ENCODE results near the gene OBP2B.

The OBP2B gene

GRCh38 chr9:133168432-133168831 is 40.6 kb downstream of the OBP2B start:
- no peak overlapping the region for H3K4me3 ChIP-seq
- H3K36me3 ChIP-seq (ENCODE audit: insufficient read depth, low read length), result no peaks in the 10 kb centered on the region
- H3K9me3 ChIP-seq (ENCODE audit: low read depth, low read length), result no peaks in the 10 kb centered on the region
- TF ChIP-seq FOXP2 (optimal IDR thresholded peaks at IDR 0.05; ENCODE audit: control extremely low read depth, extremely low read length, insufficient read depth) (no peak), POLR2AphosphoS5 (IDR thresholded peaks at IDR 0.05; ENCODE audit: borderline replicate concordance, low read depth, low read length) (no peak), EZH2 (IDR thresholded peaks at IDR 0.05) (no peak)
- no peak overlapping the region for H3K9ac ChIP-seq (ENCODE audit: insufficient read length)
- DNase-seq (ENCODE audit: low read depth, low spot score), result no peak
- H3K27ac ChIP-seq, result no peak overlapping the region

- DNase-seq (ENCODE audit: low read depth, low spot score), result no peak
- Histone ChIP-seq H3K4me3 (no peak overlapping the region), H3K27ac (no peak overlapping the region), H3K9me3 (ENCODE audit: low read depth, low read length) (no peaks in the 10 kb centered on the region), H3K9ac (ENCODE audit: insufficient read length) (no peak overlapping the region), H3K36me3 (ENCODE audit: insufficient read depth, low read length) (no peaks in the 10 kb centered on the region)
- TF ChIP-seq FOXP2 (optimal IDR thresholded peaks at IDR 0.05; ENCODE audit: control extremely low read depth, extremely low read length, insufficient read depth) (no peak), EZH2 (IDR thresholded peaks at IDR 0.05) (no peak), POLR2AphosphoS5 (IDR thresholded peaks at IDR 0.05; ENCODE audit: borderline replicate concordance, low read depth, low read length) (no peak)
Measured at GRCh38 chr9:133167769-133168168, 41.3 kb downstream of the OBP2B start.

GRCh38 chr9:133167096-133167730 is 41.8 kb downstream of the OBP2B start:
- no peak for DNase-seq (ENCODE audit: low read depth, low spot score)
- TF ChIP-seq POLR2AphosphoS5 (IDR thresholded peaks at IDR 0.05; ENCODE audit: borderline replicate concordance, low read depth, low read length) (no peak), FOXP2 (optimal IDR thresholded peaks at IDR 0.05; ENCODE audit: control extremely low read depth, extremely low read length, insufficient read depth) (no peak), EZH2 (IDR thresholded peaks at IDR 0.05) (no peak)
- H3K27ac ChIP-seq, result no peak overlapping the region
- no peaks in the 10 kb centered on the region for H3K36me3 ChIP-seq (ENCODE audit: insufficient read depth, low read length)
- no peak overlapping the region for H3K4me3 ChIP-seq
- H3K9ac ChIP-seq (ENCODE audit: insufficient read length), result no peak overlapping the region
- H3K9me3 ChIP-seq (ENCODE audit: low read depth, low read length), result no peaks in the 10 kb centered on the region

- H3K36me3 ChIP-seq (ENCODE audit: insufficient read depth, low read length), result no peaks in the 10 kb centered on the region
- no peak for DNase-seq (ENCODE audit: low read depth, low spot score)
- TF ChIP-seq POLR2AphosphoS5 (IDR thresholded peaks at IDR 0.05; ENCODE audit: borderline replicate concordance, low read depth, low read length) (no peak), EZH2 (IDR thresholded peaks at IDR 0.05) (no peak), FOXP2 (optimal IDR thresholded peaks at IDR 0.05; ENCODE audit: control extremely low read depth, extremely low read length, insufficient read depth) (no peak)
- H3K9ac ChIP-seq (ENCODE audit: insufficient read length), result no peak overlapping the region
- no peak overlapping the region for H3K4me3 ChIP-seq
- H3K9me3 ChIP-seq (ENCODE audit: low read depth, low read length), result no peaks in the 10 kb centered on the region
- H3K27ac ChIP-seq, result no peak overlapping the region
Measured at GRCh38 chr9:133166392-133166791, 42.7 kb downstream of the OBP2B start.

- TF ChIP-seq POLR2AphosphoS5 (IDR thresholded peaks at IDR 0.05; ENCODE audit: borderline replicate concordance, low read depth, low read length) (no peak), EZH2 (IDR thresholded peaks at IDR 0.05) (no peak), FOXP2 (optimal IDR thresholded peaks at IDR 0.05; ENCODE audit: control extremely low read depth, extremely low read length, insufficient read depth) (no peak)
- Histone ChIP-seq H3K36me3 (ENCODE audit: insufficient read depth, low read length) (no peaks in the 10 kb centered on the region), H3K9me3 (ENCODE audit: low read depth, low read length) (no peaks in the 10 kb centered on the region), H3K4me3 (no peak overlapping the region), H3K27ac (no peak overlapping the region), H3K9ac (ENCODE audit: insufficient read length) (no peak overlapping the region)
- DNase-seq (ENCODE audit: low read depth, low spot score), result no peak
Measured at GRCh38 chr9:133165452-133165730, 43.7 kb downstream of the OBP2B start.

GRCh38 chr9:133164191-133164590 is 44.9 kb downstream of the OBP2B start:
- Histone ChIP-seq H3K36me3 (ENCODE audit: insufficient read depth, low read length) (no peaks in the 10 kb centered on the region), H3K9me3 (ENCODE audit: low read depth, low read length) (no peaks in the 10 kb centered on the region), H3K9ac (ENCODE audit: insufficient read length) (no peak overlapping the region), H3K27ac (no peak overlapping the region), H3K4me3 (peak overlapping the region; percentile 76)
- TF ChIP-seq POLR2AphosphoS5 (IDR thresholded peaks at IDR 0.05; ENCODE audit: borderline replicate concordance, low read depth, low read length) (no peak), EZH2 (IDR thresholded peaks at IDR 0.05) (no peak), FOXP2 (optimal IDR thresholded peaks at IDR 0.05; ENCODE audit: control extremely low read depth, extremely low read length, insufficient read depth) (no peak)
- no peak for DNase-seq (ENCODE audit: low read depth, low spot score)

GRCh38 chr9:133163504-133164172 is 45.4 kb downstream of the OBP2B start, which contains the start of gene GBGT1:
Gene GBGT1, minus strand, starts transcription at chr9:133163914. Its CDS starts 1,502 bp downstream, at chr9:133162412.
- peak within 1 kb of the TSS; percentile 76 for H3K4me3 ChIP-seq
- H3K27ac ChIP-seq, result no peak within 1 kb of the TSS
- no peaks in the 10 kb centered on the region for H3K9me3 ChIP-seq (ENCODE audit: low read depth, low read length)
- no peak for TF ChIP-seq EZH2 (IDR thresholded peaks at IDR 0.05)
- no peak for TF ChIP-seq FOXP2 (optimal IDR thresholded peaks at IDR 0.05; ENCODE audit: control extremely low read depth, extremely low read length, insufficient read depth)
- TF ChIP-seq POLR2AphosphoS5 (IDR thresholded peaks at IDR 0.05; ENCODE audit: borderline replicate concordance, low read depth, low read length), result no peak
- no peak for DNase-seq (ENCODE audit: low read depth, low spot score)
- no peaks in the 10 kb centered on the region for H3K36me3 ChIP-seq (ENCODE audit: insufficient read depth, low read length)
- H3K9ac ChIP-seq (ENCODE audit: insufficient read length), result peak within 1 kb of the TSS; percentile 59

GRCh38 chr9:133162861-133163503 is 46.1 kb downstream of the OBP2B start:
- H3K9ac ChIP-seq (ENCODE audit: insufficient read length), result no peak overlapping the region
- DNase-seq (ENCODE audit: low read depth, low spot score), result no peak

More at GRCh38 chr9:133162861-133163503, 46.1 kb downstream of the OBP2B start:
- no peaks in the 10 kb centered on the region for H3K36me3 ChIP-seq (ENCODE audit: insufficient read depth, low read length)
- no peak for TF ChIP-seq EZH2 (IDR thresholded peaks at IDR 0.05)
- TF ChIP-seq POLR2AphosphoS5 (IDR thresholded peaks at IDR 0.05; ENCODE audit: borderline replicate concordance, low read depth, low read length), result no peak
- no peak for TF ChIP-seq FOXP2 (optimal IDR thresholded peaks at IDR 0.05; ENCODE audit: control extremely low read depth, extremely low read length, insufficient read depth)
- peak overlapping the region; percentile 76 for H3K4me3 ChIP-seq
- no peaks in the 10 kb centered on the region for H3K9me3 ChIP-seq (ENCODE audit: low read depth, low read length)
- no peak overlapping the region for H3K27ac ChIP-seq
